Measurements from ENCODE around the gene C4orf36. TPM values are rescaled to one million over a fixed set of nuclear protein-coding genes. Genes with fewer than 3 reads are reported as not detected.

Gene C4orf36
- total RNA-seq, 4 donors from 2014 or later, result 2.8 to 4.7 (median 3.4) TPM; not detected in 1

DNA sequence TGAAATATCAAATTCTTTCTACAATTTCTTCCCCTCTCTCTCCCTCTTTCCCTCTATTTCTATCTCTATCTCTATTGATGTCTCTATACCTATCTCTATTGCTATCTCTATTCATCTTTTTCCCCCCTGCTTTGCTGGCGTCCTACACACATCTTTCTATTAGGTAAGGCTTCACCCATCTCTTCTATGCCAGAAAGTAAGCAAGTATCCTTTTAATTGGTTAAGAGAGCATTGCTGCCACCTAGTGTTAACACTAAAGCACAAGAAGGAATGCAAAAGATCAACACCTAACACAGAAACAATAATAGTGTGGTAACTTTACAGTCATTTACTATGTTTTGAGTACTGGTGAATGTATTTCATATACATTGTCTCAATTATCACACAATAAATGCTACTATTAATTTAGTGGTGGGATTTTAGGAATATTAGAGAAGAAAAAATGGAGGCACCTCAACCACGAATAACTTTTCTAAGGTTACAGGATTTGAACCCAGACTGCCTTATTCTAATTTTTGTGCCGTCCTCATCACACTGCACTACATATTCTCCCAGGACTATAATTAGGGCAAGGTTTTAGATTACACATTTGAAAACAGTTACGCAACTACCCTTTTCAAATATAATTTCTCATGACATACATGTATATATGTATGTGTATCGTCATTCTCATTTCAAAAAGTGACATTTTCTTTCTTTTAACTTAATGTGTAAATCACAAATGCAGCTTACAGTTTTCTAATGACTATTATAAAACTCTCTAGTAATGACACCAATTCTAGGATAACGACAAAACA lies 3.7 kb upstream of the C4orf36 start:
- no peak for DNase-seq (ENCODE audit: low spot score in 2 of 2)
- intact Hi-C loops (cut with DNase I; ENCODE audit: low total_unique reads), result no loop called here
- no peak overlapping the region for H3K4me3 ChIP-seq (ENCODE audit: low read depth, poor library complexity, severe bottlenecking)
- TF ChIP-seq POLR2A (IDR thresholded peaks at IDR 0.05), result no peak
- TF ChIP-seq, protein P1, sequence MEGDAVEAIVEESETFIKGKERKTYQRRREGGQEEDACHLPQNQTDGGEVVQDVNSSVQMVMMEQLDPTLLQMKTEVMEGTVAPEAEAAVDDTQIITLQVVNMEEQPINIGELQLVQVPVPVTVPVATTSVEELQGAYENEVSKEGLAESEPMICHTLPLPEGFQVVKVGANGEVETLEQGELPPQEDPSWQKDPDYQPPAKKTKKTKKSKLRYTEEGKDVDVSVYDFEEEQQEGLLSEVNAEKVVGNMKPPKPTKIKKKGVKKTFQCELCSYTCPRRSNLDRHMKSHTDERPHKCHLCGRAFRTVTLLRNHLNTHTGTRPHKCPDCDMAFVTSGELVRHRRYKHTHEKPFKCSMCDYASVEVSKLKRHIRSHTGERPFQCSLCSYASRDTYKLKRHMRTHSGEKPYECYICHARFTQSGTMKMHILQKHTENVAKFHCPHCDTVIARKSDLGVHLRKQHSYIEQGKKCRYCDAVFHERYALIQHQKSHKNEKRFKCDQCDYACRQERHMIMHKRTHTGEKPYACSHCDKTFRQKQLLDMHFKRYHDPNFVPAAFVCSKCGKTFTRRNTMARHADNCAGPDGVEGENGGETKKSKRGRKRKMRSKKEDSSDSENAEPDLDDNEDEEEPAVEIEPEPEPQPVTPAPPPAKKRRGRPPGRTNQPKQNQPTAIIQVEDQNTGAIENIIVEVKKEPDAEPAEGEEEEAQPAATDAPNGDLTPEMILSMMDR (IDR thresholded peaks at IDR 0.05), result peak in 1 of 3 donors; percentile 23
- WGBS, 2 donors, result 61 to 62% methylated on average over 6 of the region's 6 CpGs

DNA sequence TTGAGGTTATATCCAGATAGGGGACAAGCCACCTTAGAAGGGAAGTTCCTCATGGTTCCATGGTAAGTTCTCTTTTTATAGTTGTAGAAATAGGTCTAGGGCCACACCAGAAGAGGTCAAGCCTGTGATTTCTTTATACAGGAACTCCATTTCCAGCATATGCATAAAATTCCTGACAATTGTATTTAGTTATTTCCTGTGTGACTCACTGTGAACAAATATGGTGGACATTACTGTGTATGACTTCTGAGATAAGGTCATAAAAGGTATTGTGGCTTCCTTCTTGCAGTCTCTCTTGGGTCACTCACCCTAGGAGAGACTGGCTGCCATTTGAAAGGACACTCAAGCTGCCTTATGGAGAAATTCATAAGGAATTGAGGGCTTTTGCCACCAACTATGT lies 2.2 kb upstream of the C4orf36 start:
- no peak for DNase-seq (ENCODE audit: low spot score in 2 of 2)
- intact Hi-C loops (cut with DNase I; ENCODE audit: low total_unique reads), result loop anchor here (5.0 kb wide), 1 partner anchor 397 kb away; no protein-coding TSS in a partner anchor
- TF ChIP-seq POLR2A (IDR thresholded peaks at IDR 0.05), result no peak
- TF ChIP-seq, protein P1 (IDR thresholded peaks at IDR 0.05), result no peak
- H3K4me3 ChIP-seq (ENCODE audit: low read depth, poor library complexity, severe bottlenecking), result no peak overlapping the region

DNA sequence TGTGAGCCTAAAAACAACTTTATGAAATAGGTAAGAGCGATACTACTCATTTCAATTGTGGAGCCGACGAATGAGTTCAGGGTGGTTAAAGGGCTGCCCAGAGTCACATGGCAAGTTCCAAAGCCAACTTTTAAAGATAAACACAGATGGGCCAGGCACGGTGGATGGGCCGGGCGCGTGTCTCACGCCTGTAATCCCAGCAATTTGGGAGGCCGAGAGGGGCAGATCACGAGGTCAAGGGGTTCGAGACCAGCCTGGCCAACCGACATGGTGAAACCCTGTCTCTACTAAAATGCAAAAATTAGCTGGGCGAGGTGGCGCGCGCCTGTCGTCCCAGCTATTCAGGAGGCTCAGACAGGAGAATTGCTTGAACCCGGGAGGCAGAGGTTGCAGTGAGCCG lies 914 bp upstream of the C4orf36 start:
- no peak for DNase-seq (ENCODE audit: low spot score in 2 of 2)
- H3K4me3 ChIP-seq (ENCODE audit: low read depth, poor library complexity, severe bottlenecking), result no peak overlapping the region
- intact Hi-C loops (cut with DNase I; ENCODE audit: low total_unique reads), result loop anchor here (5.0 kb wide), 1 partner anchor 396 kb away; no protein-coding TSS in a partner anchor
- 69 to 72% methylated on average over 19 of the region's 19 CpGs for WGBS, 2 donors
- no peak for TF ChIP-seq POLR2A (IDR thresholded peaks at IDR 0.05)
- TF ChIP-seq, protein P1 (IDR thresholded peaks at IDR 0.05), result no peak

DNA sequence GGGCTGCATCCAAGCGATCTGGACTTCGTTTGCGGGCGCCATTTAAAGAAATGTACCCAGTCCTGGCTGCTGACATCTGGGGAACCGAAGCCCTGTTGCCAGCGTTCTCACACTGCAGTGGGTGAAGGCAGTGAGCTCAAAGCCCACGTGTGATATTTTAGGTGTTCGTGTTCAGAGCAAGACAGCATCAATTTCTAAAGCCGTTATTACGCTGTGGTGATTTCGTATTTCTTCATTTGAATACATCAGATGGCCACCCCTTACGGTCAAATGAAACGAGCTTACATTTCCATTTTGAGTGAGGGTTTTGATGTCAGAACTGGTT lies 376 bp upstream of the C4orf36 start:
- intact Hi-C loops (cut with DNase I; ENCODE audit: low total_unique reads), result loop anchor here (5.0 kb wide), 1 partner anchor 395 kb away; no protein-coding TSS in a partner anchor

DNA sequence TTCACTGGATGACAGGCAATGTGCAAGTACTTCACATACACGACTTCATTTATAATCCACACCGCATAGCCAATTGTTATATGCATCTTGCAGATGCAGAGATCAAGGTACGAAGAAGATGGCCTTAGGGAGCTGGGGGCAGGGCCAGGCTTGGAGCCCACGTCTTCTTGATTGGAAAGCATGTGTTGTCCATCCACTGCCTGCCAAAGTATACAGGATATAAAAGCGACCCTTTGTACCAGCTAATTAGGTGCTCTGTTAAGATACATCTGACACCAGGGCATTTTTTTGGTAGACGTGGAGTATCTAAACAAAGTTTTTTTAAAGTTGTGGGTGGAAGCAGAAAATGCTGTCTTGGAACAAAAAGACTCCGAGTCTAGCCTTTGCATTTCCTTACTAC lies 1.4 kb downstream of the C4orf36 start:
- TF ChIP-seq, protein P1 (IDR thresholded peaks at IDR 0.05), result no peak
- TF ChIP-seq POLR2A (IDR thresholded peaks at IDR 0.05), result no peak
- WGBS, 2 donors, result 37 to 41% methylated on average over 7 of the region's 7 CpGs
- intact Hi-C loops (cut with DNase I; ENCODE audit: low total_unique reads), result loop anchor here (5.0 kb wide), 1 partner anchor 393 kb away; no protein-coding TSS in a partner anchor
- DNase-seq (ENCODE audit: low spot score in 2 of 2), result no peak
- no peak overlapping the region for H3K4me3 ChIP-seq (ENCODE audit: low read depth, poor library complexity, severe bottlenecking)

More for the DNA sequence above, 376 bp upstream of the C4orf36 start:
- DNase-seq (ENCODE audit: low spot score in 2 of 2), result no peak
- TF ChIP-seq POLR2A (IDR thresholded peaks at IDR 0.05), result no peak
- TF ChIP-seq, protein P1 (IDR thresholded peaks at IDR 0.05), result no peak
- WGBS, 2 donors, result 7 to 9% methylated on average over 12 to 13 of the region's 13 CpGs
- peak overlapping the region; percentile 57 for H3K4me3 ChIP-seq (ENCODE audit: low read depth, poor library complexity, severe bottlenecking)
